Adipose tissue (tissue), 3 donors: ENCODE measurements around the gene ANXA2. TPM values are rescaled to one million over a fixed set of nuclear protein-coding genes. Genes with fewer than 3 reads are reported as not detected.
"Not testable (repeated sequence)": the region's sequence is repeated elsewhere in the genome, so short reads cannot be mapped to it uniquely, and the experiment has no call there.

Experiments
- H3K27ac ChIP-seq: one replicate; pipeline ENCODE4 v1.5.1; 2013; ENCODE audit warnings: low read depth, low read length
- WGBS, 3 donors: extraction: QIAGEN DNeasy Blood & Tissue Kit; methylation state at CpG; one replicate each; pipeline ENCODE4 v1.1.7; 2013; 5-methylcytosine and 5-hydroxymethylcytosine counted together
- polyA plus RNA-seq, 3 donors: library from polyadenylated mRNA; stranded (reverse); fragments of 200-250 nt; gene quantifications; one replicate each; pipeline ENCODE4 v1.2.3, GENCODE V29; 2013
- donor health status: healthy with polysubstance abuse.
- donor health status: Bipolar disorder and iron deficiency.
- donor health status: healthy.

The ANXA2 gene
- polyA plus RNA-seq, 3 donors = 269 to 1,224 (median 987) TPM

GRCh38 chr15:60413231-60413824 lies 15.5 kb upstream of the ANXA2 start:
- H3K27ac ChIP-seq = no peak overlapping the region
- 53 to 71% (median 57%) methylated on average over 9 of the region's 9 CpGs for WGBS, 3 donors

DNA sequence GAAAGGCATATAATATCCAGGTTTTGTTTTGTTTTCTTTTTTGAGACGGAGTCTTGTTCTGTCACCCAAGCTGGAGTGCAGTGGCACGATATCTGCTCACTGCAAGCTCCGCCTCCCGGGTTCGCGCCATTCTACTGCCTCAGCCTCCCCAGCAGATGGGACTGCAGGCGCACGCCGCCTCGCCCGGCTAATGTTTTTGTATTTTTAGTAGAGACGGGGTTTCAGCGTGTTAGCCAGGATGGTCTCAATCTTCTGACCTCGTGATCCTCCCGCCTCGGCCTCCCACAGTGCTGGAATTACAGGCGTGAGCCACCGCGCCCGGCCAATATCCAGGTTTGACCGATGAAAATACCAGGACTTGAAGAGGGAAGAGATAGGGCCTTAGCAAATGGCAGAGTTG lies 15.0 kb upstream of the ANXA2 start:
- 93 to 97% (median 93%) methylated on average over 21 of the region's 21 CpGs for WGBS, 3 donors
- H3K27ac ChIP-seq = not testable (repeated sequence)

DNA sequence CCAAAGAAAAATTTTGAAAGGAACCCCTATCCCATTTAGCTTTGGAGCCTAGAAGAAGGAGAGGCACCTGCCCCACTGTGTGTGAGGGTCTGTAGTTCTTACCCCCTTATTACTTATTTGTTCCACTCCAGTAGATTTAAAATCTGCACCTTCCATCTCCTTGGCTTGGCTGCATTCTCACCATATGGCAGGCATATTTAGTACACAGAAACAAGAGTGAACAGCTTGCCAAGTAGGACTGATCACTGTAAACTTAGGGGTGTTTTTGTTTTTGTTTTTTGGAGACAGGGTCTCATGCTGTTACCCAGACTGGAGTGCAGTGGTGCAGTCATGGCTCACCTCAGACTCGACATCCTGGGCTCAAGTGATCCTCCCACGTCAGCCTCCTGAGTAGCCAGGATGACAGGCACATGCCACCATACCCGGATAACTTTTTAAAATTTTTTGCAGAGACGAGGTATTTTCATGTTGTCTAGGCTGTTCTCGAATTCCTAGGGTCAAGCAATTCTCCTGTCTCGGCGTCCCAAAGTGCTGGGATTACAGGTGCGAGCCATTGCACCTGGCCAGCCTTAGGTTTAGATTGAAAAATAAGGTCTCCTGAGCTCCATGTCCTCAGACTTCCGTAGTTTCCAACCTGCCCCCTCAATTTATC lies 14.1 kb upstream of the ANXA2 start:
- WGBS, 3 donors = 88 to 92% (median 88%) methylated on average over 9 of the region's 9 CpGs
- no peak overlapping the region for H3K27ac ChIP-seq

GRCh38 chr15:60410350-60410749 lies 12.6 kb upstream of the ANXA2 start:
- H3K27ac ChIP-seq = not testable (repeated sequence)
- WGBS, 3 donors = 93 to 96% (median 94%) methylated on average over 9 of the region's 9 CpGs

DNA sequence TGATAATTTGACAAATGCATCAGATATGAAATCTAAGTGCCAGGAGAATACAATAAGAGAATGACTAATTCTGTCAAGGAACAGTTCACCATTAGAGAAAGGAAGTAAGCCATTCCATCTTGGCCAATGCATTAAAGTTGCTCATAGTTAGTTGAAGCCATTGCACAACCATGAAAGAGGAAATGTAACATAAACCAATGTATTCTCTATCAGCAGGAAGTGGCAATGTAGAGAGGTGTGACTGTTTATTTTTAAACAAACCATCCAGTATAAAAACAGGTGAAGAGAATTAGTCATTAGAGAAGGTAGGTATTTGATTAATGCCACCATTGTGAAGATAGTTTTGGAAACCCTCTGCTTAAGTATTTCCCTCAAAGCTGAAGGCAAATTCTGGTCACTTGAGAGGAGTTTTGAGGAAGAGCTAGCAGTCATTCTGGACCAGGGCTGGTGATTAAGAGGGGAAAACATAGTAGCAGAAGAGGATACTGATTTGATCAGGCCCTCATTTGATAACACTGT lies 10.7 kb upstream of the ANXA2 start:
- no peak overlapping the region for H3K27ac ChIP-seq

DNA sequence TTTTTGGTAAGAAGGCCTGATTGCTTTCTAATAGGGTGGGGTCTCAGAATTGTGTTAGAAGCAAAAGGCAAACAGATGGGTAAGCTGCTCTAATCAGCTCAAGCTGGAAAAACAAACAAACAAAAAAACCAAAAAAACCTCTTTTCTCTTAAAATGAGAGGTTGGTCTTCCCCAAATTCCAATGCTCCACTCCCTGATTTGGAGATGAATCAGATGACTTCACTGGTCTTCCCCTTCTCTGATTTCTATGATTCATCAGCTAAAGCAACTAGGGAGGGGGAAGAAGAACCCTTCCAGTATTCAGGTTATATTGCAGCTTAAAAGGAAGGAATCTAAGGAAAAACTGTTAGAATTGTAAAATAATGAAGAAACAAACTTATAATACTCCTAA lies 9.6 kb upstream of the ANXA2 start:
- no peak overlapping the region for H3K27ac ChIP-seq

GRCh38 chr15:60406513-60407414 lies 9.0 kb upstream of the ANXA2 start:
- H3K27ac ChIP-seq = no peak overlapping the region
- WGBS, 3 donors = 69 to 80% (median 77%) methylated on average over 2 of the region's 2 CpGs

- 46 to 57% (median 48%) methylated on average over 2 of the region's 2 CpGs for WGBS, 3 donors
- H3K27ac ChIP-seq = no peak overlapping the region
These were observed 7.6 kb upstream of the ANXA2 start for GRCh38 chr15:60405399-60405798.

GRCh38 chr15:60404351-60404750 lies 6.6 kb upstream of the ANXA2 start:
- WGBS, 3 donors = 94 to 95% (median 95%) methylated on average over 12 of the region's 12 CpGs
- H3K27ac ChIP-seq = not testable (repeated sequence)

DNA sequence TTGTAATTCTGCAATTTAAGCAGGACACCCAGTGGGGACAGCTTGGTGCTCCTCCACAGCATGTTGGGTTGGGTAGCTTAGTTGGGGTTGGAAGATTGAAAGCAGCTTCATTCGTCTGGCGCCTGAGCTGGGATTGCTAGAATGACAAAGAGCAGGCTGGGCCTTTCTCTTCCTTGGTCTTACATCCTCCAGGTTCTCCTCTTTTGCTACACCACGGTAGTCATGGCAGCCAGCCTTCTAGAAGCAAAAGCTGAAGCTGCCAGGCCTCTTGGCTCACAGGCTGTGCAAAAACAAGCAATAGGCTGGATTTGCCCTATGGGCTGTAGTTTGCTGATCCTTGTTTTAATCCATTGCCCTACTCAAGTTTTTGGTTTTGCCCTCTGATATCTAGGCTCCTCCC lies 3.2 kb upstream of the ANXA2 start:
- 30 to 46% (median 31%) methylated on average over 3 of the region's 3 CpGs for WGBS, 3 donors

DNA sequence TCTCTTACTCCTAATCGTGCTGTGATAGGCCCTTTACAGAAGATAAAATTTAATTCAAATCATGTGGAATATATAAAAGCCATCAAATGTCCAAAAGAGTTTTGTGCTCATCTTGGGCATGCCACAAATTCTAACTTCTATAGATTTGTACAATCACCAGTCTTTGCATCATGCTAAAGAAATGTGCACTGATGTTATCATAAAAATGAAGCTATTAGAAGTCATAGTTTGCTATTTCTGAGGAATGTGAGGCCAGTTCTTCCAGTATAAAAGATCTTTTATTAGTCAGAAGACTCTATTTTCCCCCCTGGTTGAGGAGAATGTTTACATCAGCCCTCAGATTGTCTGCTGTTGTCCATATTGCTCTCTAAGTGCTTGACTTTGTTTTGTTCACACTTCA lies 2.1 kb upstream of the ANXA2 start:
- 64 to 79% (median 70%) methylated on average over 1 of the region's 1 CpG for WGBS, 3 donors
- H3K27ac ChIP-seq = no peak overlapping the region

More for the DNA sequence above, 3.2 kb upstream of the ANXA2 start:
- no peak overlapping the region for H3K27ac ChIP-seq

- 39 to 72% (median 48%) methylated on average over 21 of the region's 21 CpGs for WGBS, 3 donors
- no peak overlapping the region for H3K27ac ChIP-seq
These were observed 1.6 kb upstream of the ANXA2 start for GRCh38 chr15:60399246-60399915.

DNA sequence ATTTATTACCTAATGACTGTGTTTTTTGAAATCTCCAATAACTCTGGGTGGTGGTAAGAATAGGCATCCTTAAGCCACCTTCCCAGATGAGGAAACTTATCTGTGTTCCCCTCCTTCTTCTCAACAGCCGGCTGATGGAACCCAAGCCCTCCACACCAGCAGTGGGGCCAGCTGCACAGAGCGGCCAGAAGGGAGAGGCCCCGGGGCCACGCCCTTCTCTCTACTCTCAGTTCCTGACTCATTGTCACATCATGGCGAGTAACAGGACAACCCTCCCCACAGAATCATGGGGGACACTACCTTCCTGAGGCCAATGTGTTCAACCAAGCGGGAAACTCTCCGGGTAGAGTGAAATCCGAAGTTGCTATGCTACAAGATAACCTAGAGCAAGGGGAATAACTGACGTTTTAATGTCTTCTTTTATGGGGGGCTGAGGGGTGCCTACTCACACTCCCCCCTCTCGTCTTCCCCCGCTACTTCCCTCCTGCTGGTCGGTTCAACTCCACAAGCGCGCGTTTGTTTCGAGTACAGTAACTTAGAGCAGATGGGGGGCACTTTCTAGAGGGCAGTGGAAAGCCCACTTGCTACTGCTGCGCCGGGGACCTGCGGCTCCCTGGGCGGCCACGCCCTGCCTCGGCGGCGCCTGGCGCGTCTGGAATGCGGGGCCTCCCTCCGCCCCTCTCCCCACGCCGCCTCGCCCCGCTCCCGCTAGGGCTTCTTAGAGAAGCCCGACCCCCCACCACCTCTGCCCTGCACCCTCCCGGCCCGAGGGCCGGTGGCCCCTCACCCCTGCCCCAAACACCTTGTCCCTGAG lies 621 bp downstream of the ANXA2 start:
- WGBS, 3 donors = 2 to 8% (median 3%) methylated on average over 33 to 37 of the region's 37 CpGs
- peak overlapping the region; percentile 96 for H3K27ac ChIP-seq

DNA sequence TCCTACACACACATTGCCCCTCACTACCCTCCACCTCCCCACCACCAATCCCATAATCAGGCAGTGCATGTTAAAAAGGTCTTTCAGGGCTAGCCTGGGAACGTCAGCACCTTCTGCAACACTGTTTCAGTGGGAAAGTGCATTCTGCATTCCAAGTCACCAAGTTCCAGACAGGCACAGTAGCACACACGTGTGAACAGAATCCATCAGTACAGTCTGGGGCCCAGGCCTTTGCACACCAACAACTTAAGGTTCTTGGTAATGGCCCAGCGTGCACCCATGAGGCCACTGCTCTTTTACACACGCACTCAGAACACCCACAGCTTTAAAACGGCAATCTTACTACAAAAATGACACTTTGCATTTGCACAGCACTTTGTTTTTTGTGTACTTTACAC lies 1.2 kb downstream of the ANXA2 start:
- WGBS, 3 donors = 34 to 57% (median 45%) methylated on average over 5 of the region's 5 CpGs
- no peak overlapping the region for H3K27ac ChIP-seq

- H3K27ac ChIP-seq = no peak overlapping the region
- WGBS, 3 donors = 30 to 65% (median 45%) methylated on average over 12 of the region's 12 CpGs
These were observed 1.7 kb downstream of the ANXA2 start for GRCh38 chr15:60396100-60396499.

- WGBS, 3 donors = 59 to 79% (median 61%) methylated on average over 9 of the region's 9 CpGs
- H3K27ac ChIP-seq = no peak overlapping the region
These were observed 2.3 kb downstream of the ANXA2 start for GRCh38 chr15:60395276-60396011.

GRCh38 chr15:60394689-60395097 lies 3.1 kb downstream of the ANXA2 start:
- 18 to 66% (median 43%) methylated on average over 1 of the region's 1 CpG for WGBS, 3 donors
- no peak overlapping the region for H3K27ac ChIP-seq
